CD14-positive monocyte (primary cell): ENCODE results near the gene ROBO1. TPM values are rescaled to one million over a fixed set of nuclear protein-coding genes. Genes with fewer than 3 reads are reported as not detected.

ENCODE experiments used
- DNase-seq, 3 donors: peaks; one replicate each; pipeline ENCODE4 v3.0.0-alpha.2; 2011 to 2022
- H2AFZ ChIP-seq: 2 replicates; pipeline ENCODE4 v1.6.0; 2012; ENCODE audit warnings: mild to moderate bottlenecking, low read depth, low read length, inconsistent platforms; ENCODE audit not compliant: insufficient read depth, poor library complexity, severe bottlenecking
- H3K27ac ChIP-seq, 2 donors: 1 replicate in 1 of 2; 2 replicates in 1 of 2; pipeline ENCODE4 v1.5.1; 2012 to 2013; ENCODE audit warnings: low read length in 2 of 2, control low read depth in 1 of 2, inconsistent platforms in 1 of 2, low read depth in 1 of 2, mild to moderate bottlenecking in 1 of 2
- H3K27me3 ChIP-seq, 2 donors: one replicate each; pipeline versions ENCODE4 v1.6.0 to v1.6.1; 2011 to 2013; ENCODE audit warnings: low read length in 2 of 2; ENCODE audit not compliant: control insufficient read depth in 2 of 2, insufficient read depth in 2 of 2
- H3K36me3 ChIP-seq, 2 donors: replicated peaks in 1 of 2; 1 replicate in 1 of 2; 2 replicates in 1 of 2; pipeline versions ENCODE4 v1.5.1 to v1.6.1; 2012 to 2013; ENCODE audit warnings: low read length in 2 of 2, control low read depth in 1 of 2, inconsistent platforms in 1 of 2, mild to moderate bottlenecking in 1 of 2; ENCODE audit not compliant: insufficient read depth in 2 of 2, control insufficient read depth in 1 of 2
- H3K4me1 ChIP-seq, 2 donors: 1 replicate in 1 of 2; 2 replicates in 1 of 2; pipeline versions ENCODE4 v1.5.1 to v1.6.1; 2012 to 2013; ENCODE audit warnings: low read length in 2 of 2, control low read depth in 1 of 2, inconsistent platforms in 1 of 2, mild to moderate bottlenecking in 1 of 2, moderate library complexity in 1 of 2; ENCODE audit not compliant: insufficient read depth in 2 of 2, control insufficient read depth in 1 of 2
- H3K4me2 ChIP-seq: replicated peaks from 2 replicates; pipeline ENCODE3; 2012; ENCODE audit warnings: low read length, moderate library complexity, mild to moderate bottlenecking; ENCODE audit not compliant: poor library complexity, severe bottlenecking; ENCODE audit errors: extremely low read depth
- H3K4me3 ChIP-seq, 3 experiments: fragments of 200-600 bp in 1 of 3; sonication (generic) in 1 of 3; replicated peaks in 1 of 3; 1 replicate in 2 of 3; 2 replicates in 1 of 3; pipeline ENCODE4 v1.5.1; 2011 to 2013; ENCODE audit warnings: low read length in 3 of 3, mild to moderate bottlenecking in 3 of 3, control low read depth in 2 of 3, low read depth in 2 of 3, inconsistent platforms in 1 of 3, moderate library complexity in 1 of 3
- H3K79me2 ChIP-seq: 2 replicates; pipeline ENCODE4 v1.6.0; 2012; ENCODE audit warnings: mild to moderate bottlenecking, control low read depth, inconsistent platforms, low read length, moderate library complexity; ENCODE audit not compliant: insufficient read depth
- H3K9ac ChIP-seq: 2 replicates; pipeline ENCODE4 v1.6.0; 2017; ENCODE audit warnings: low read length, mild to moderate bottlenecking; ENCODE audit not compliant: insufficient read depth, poor library complexity, severe bottlenecking
- H3K9me3 ChIP-seq, 2 donors: replicated peaks in 1 of 2; 1 replicate in 1 of 2; 2 replicates in 1 of 2; pipeline versions ENCODE4 v1.5.1 to v1.6.1; 2012 to 2013; ENCODE audit warnings: low read length in 2 of 2, control low read depth in 1 of 2; ENCODE audit not compliant: control insufficient read depth in 1 of 2, insufficient read depth in 1 of 2
- H4K20me1 ChIP-seq: 2 replicates; pipeline ENCODE4 v1.6.0; 2012; ENCODE audit warnings: mild to moderate bottlenecking, low read length, control low read depth, moderate library complexity; ENCODE audit not compliant: insufficient read depth
- H3K27ac Mint-ChIP-seq, 7 donors: one replicate each; pipeline ENCODE4 v1.8.0; 2020; ENCODE audit warnings: mild to moderate bottlenecking in 7 of 7, mixed read lengths in 7 of 7, moderate library complexity in 6 of 7, inconsistent platforms in 2 of 7
- H3K27me3 Mint-ChIP-seq, 3 donors: one replicate each; pipeline ENCODE4 v1.8.0; 2021 to 2022; ENCODE audit warnings: low read depth in 3 of 3, mild to moderate bottlenecking in 3 of 3, mixed read lengths in 3 of 3, moderate library complexity in 3 of 3, inconsistent platforms in 1 of 3
- H3K36me3 Mint-ChIP-seq, 2 donors: one replicate each; pipeline ENCODE4 v1.8.0; 2020; ENCODE audit warnings: mixed read lengths in 2 of 2, inconsistent platforms in 1 of 2, mild to moderate bottlenecking in 1 of 2
- H3K4me1 Mint-ChIP-seq: one replicate; pipeline ENCODE4 v1.8.0; 2020; ENCODE audit warnings: mild to moderate bottlenecking, mixed read lengths
- H3K4me3 Mint-ChIP-seq, 2 donors: one replicate each; pipeline ENCODE4 v1.8.0; 2020; ENCODE audit warnings: mild to moderate bottlenecking in 2 of 2, mixed read lengths in 2 of 2, moderate library complexity in 1 of 2
- H3K9me3 Mint-ChIP-seq, 7 donors: one replicate each; pipeline ENCODE4 v1.8.0; 2020 to 2022; ENCODE audit warnings: mixed read lengths in 7 of 7, mild to moderate bottlenecking in 6 of 7, moderate library complexity in 6 of 7, inconsistent platforms in 2 of 7
- WGBS: methylation state at CpG from one replicate; pipeline ENCODE4 v1.1.5; 2013; ENCODE audit warnings: missing lambda C conversion rate; ENCODE audit not compliant: insufficient coverage; 5-methylcytosine and 5-hydroxymethylcytosine counted together
- intact Hi-C, 2 donors: fragments of 100-400 bp; cut with micrococcal nuclease; formaldehyde crosslinking; loops; one replicate each; pipeline versions ENCODE4 v1.15.0 to v1.15.1; 2023
- polyA plus RNA-seq, 3 donors: library from polyadenylated mRNA; depleted of rRNA in 1 of 3; unstranded in 2 of 3; stranded (reverse) in 1 of 3; fragments of 300-500 nt in 2 of 3; fragments of >200 nt in 1 of 3; fragmentation: Illumina TruSeq in 2 of 3; gene quantifications; 1 replicate in 2 of 3; 2 replicates in 1 of 3; pipeline ENCODE4 v1.2.3, GENCODE V29; 2012 to 2021
- TF ChIP-seq, protein P1 (sequence below): fragments of 200-600 bp; IDR thresholded peaks from one replicate; pipeline ENCODE4 v1.8.0; 2022; ENCODE audit warnings: antibody characterized with exemption, mild to moderate bottlenecking

ROBO1 gene
- polyA plus RNA-seq, 3 donors = 0.09 to 0.10 TPM; not detected in 1

- Histone ChIP-seq H3K79me2 (no peaks in the 10 kb centered on the region), H2AFZ (no peak overlapping the region), H3K36me3 (no peaks in the 10 kb centered on the region), H3K4me2 (no peak overlapping the region), H3K9me3 (no peaks in the 10 kb centered on the region), H3K27me3 (no peaks in the 10 kb centered on the region), H3K9ac (no peak overlapping the region), H4K20me1 (no peaks in the 10 kb centered on the region), H3K4me1 (no peaks in the 10 kb centered on the region), H3K4me3 (no peak overlapping the region), H3K27ac (no peak overlapping the region)
- Mint-ChIP-seq H3K4me3 (no peak overlapping the region), H3K4me1 (no peaks in the 10 kb centered on the region), H3K36me3 (no peaks in the 10 kb centered on the region), H3K9me3 (peaks cover 0 to 2% (median 0%) of the 10 kb centered on the region in 7 donors), H3K27ac (no peak overlapping the region), H3K27me3 (no peaks in the 10 kb centered on the region)
- intact Hi-C loops = no loop called here
- DNase-seq = no peak
- TF ChIP-seq, protein P1, sequence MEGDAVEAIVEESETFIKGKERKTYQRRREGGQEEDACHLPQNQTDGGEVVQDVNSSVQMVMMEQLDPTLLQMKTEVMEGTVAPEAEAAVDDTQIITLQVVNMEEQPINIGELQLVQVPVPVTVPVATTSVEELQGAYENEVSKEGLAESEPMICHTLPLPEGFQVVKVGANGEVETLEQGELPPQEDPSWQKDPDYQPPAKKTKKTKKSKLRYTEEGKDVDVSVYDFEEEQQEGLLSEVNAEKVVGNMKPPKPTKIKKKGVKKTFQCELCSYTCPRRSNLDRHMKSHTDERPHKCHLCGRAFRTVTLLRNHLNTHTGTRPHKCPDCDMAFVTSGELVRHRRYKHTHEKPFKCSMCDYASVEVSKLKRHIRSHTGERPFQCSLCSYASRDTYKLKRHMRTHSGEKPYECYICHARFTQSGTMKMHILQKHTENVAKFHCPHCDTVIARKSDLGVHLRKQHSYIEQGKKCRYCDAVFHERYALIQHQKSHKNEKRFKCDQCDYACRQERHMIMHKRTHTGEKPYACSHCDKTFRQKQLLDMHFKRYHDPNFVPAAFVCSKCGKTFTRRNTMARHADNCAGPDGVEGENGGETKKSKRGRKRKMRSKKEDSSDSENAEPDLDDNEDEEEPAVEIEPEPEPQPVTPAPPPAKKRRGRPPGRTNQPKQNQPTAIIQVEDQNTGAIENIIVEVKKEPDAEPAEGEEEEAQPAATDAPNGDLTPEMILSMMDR = no peak
- WGBS = 75% methylated on average over 1 of the region's 1 CpG
Measured at GRCh38 chr3:78698431-78698830, 1069.4 kb downstream of the ROBO1 start.

DNA sequence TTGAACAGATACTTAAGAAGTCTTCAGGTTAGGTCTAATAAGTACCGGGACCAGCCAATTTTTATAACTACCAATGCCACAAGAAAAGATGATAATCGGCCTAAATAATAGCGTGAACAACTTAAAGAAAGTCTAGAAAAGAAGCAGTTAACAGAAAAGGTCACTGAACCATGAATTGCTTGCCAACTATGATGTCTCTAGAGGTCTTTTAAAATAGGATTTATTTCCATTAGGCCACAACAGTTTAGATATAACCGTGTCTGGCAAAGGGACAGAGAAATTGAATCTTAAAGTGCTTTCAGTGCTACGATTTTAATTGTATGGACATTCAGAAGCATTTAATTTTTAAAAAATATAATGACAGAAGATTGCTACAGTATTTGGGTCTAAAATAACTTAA is 1070.4 kb downstream of the ROBO1 start:
- H3K27me3 Mint-ChIP-seq = no peaks in the 10 kb centered on the region

More for the DNA sequence above, 1070.4 kb downstream of the ROBO1 start:
- intact Hi-C loops = no loop called here
- DNase-seq = no peak
- WGBS = no CpG with 5 or more reads among the region's 5 CpGs
- no peak overlapping the region for H3K4me2 ChIP-seq
- no peaks in the 10 kb centered on the region for H3K27me3 ChIP-seq
- no peak overlapping the region for H3K4me3 ChIP-seq
- H3K36me3 Mint-ChIP-seq = no peaks in the 10 kb centered on the region
- H3K79me2 ChIP-seq = no peaks in the 10 kb centered on the region
- H3K36me3 ChIP-seq = no peaks in the 10 kb centered on the region
- no peak overlapping the region for H3K9ac ChIP-seq
- H3K4me1 ChIP-seq = no peaks in the 10 kb centered on the region
- H3K9me3 ChIP-seq = no peaks in the 10 kb centered on the region
- TF ChIP-seq, protein P1 = no peak
- no peaks in the 10 kb centered on the region for H3K4me1 Mint-ChIP-seq
- H3K9me3 Mint-ChIP-seq = peaks cover 0 to 2% (median 0%) of the 10 kb centered on the region in 7 donors
- H4K20me1 ChIP-seq = no peaks in the 10 kb centered on the region
- H3K4me3 Mint-ChIP-seq = no peak overlapping the region
- no peak overlapping the region for H3K27ac Mint-ChIP-seq
- no peak overlapping the region for H3K27ac ChIP-seq
- no peak overlapping the region for H2AFZ ChIP-seq
